ENCODE data around the gene HES3. TPM values are rescaled to one million over a fixed set of nuclear protein-coding genes. Genes with fewer than 3 reads are reported as not detected.
A peak's percentile ranks its signal among the peaks of the same experiment; 100 is the strongest.

The HES3 gene
- total and polyA plus RNA-seq, 9 donors = not detected

GRCh38 chr1:6207075-6207885 is 36.7 kb upstream of the HES3 start:
- intact Hi-C loops (cut with DNase I) = loop anchor here in 1 of 4 donors (10.0 kb wide), 1 partner anchor 152 kb away; no protein-coding TSS in a partner anchor
- WGBS, 3 donors = 84 to 91% (median 88%) methylated on average over 18 to 19 of the region's 19 CpGs
- no peak for DNase-seq
- Histone ChIP-seq H3K27ac (no peak overlapping the region), H3K4me3 (no peak overlapping the region), H3K9me3 (no peaks in the 10 kb centered on the region), H3K27me3 (no peaks in the 10 kb centered on the region), H3K4me1 (ENCODE audit: insufficient read depth) (peaks cover 13% of the 10 kb centered on the region), H3K36me3 (no peaks in the 10 kb centered on the region)
- TF ChIP-seq EP300 (IDR thresholded peaks at IDR 0.05) = no peak

GRCh38 chr1:6207921-6208320 is 36.1 kb upstream of the HES3 start:
- intact Hi-C loops (cut with DNase I) = loop anchor here in 1 of 4 donors (10.0 kb wide), 1 partner anchor 153 kb away; no protein-coding TSS in a partner anchor
- no peak overlapping the region for H3K27ac ChIP-seq
- WGBS, 3 donors = 91 to 96% (median 94%) methylated on average over 10 of the region's 10 CpGs
- peaks cover 13% of the 10 kb centered on the region for H3K4me1 ChIP-seq (ENCODE audit: insufficient read depth)
- no peaks in the 10 kb centered on the region for H3K9me3 ChIP-seq
- DNase-seq = no peak
- H3K4me3 ChIP-seq = no peak overlapping the region
- no peak for TF ChIP-seq POLR2A (IDR thresholded peaks at IDR 0.05)
- no peaks in the 10 kb centered on the region for H3K36me3 ChIP-seq
- no peaks in the 10 kb centered on the region for H3K27me3 ChIP-seq

- peaks cover 13% of the 10 kb centered on the region for H3K4me1 ChIP-seq (ENCODE audit: insufficient read depth)
- intact Hi-C loops (cut with DNase I) = loop anchor here in 1 of 4 donors (10.0 kb wide), 1 partner anchor 154 kb away; no protein-coding TSS in a partner anchor
- peak overlapping the region; percentile 19 for H3K4me3 ChIP-seq
Measured at GRCh38 chr1:6208723-6209660, 35.0 kb upstream of the HES3 start.

GRCh38 chr1:6209661-6210580 is 34.1 kb upstream of the HES3 start:
- no peak overlapping the region for H3K4me3 ChIP-seq
- intact Hi-C loops (cut with DNase I) = loop anchor here in 1 of 4 donors (10.0 kb wide), 1 partner anchor 155 kb away; no protein-coding TSS in a partner anchor
- DNase-seq = no peak
- no peak for TF ChIP-seq EP300 (IDR thresholded peaks at IDR 0.05)
- TF ChIP-seq CTCF (IDR thresholded peaks at IDR 0.05) = no peak
- no peak for TF ChIP-seq POLR2A (IDR thresholded peaks at IDR 0.05)
- H3K27me3 ChIP-seq = no peaks in the 10 kb centered on the region
- WGBS, 3 donors = 85 to 90% (median 87%) methylated on average over 17 of the region's 17 CpGs
- H3K9me3 ChIP-seq = no peaks in the 10 kb centered on the region
- H3K4me1 ChIP-seq (ENCODE audit: insufficient read depth) = peaks cover 11% of the 10 kb centered on the region
- H3K27ac ChIP-seq = no peak overlapping the region
- no peaks in the 10 kb centered on the region for H3K36me3 ChIP-seq

More at GRCh38 chr1:6208723-6209660, 35.0 kb upstream of the HES3 start:
- Histone ChIP-seq H3K36me3 (no peaks in the 10 kb centered on the region), H3K9me3 (no peaks in the 10 kb centered on the region), H3K27me3 (no peaks in the 10 kb centered on the region), H3K27ac (no peak overlapping the region)
- DNase-seq = peak in 2 of 5 donors; percentile 48 to 58
- 10 to 18% (median 10%) methylated on average over 74 to 99 of the region's 99 CpGs for WGBS, 3 donors
- TF ChIP-seq CTCF (IDR thresholded peaks at IDR 0.05) = peak; percentile 26 to 50 (median 28)
- TF ChIP-seq EP300 (IDR thresholded peaks at IDR 0.05) = no peak

All from ovary (tissue), 9 donors.